Lower leg skin (tissue), 3 donors: ENCODE data around the gene MYH7B.

Source experiments
- CTCF ChIP-seq, 3 donors: fragments of 450-650 bp; IDR thresholded peaks; one replicate each; pipeline ENCODE4 v1.5.1; 2016; ENCODE audit warnings: antibody characterized with exemption in 3 of 3, mild to moderate bottlenecking in 3 of 3, moderate library complexity in 2 of 3
- POLR2A ChIP-seq, 2 donors: fragments of 450-650 bp; IDR thresholded peaks; one replicate each; pipeline ENCODE4 v1.6.1; 2016 to 2017; ENCODE audit warnings: antibody characterized with exemption in 2 of 2, mild to moderate bottlenecking in 1 of 2, moderate library complexity in 1 of 2

GRCh38 chr20:34931771-34932170, 23.9 kb upstream of the MYH7B start:
- no peak for TF ChIP-seq POLR2A (IDR thresholded peaks at IDR 0.05)
- TF ChIP-seq CTCF (IDR thresholded peaks at IDR 0.05): no peak
